Stimulated activated CD4-positive, alpha-beta T cell treated with anti-CD3 and anti-CD28 coated beads, Interleukin-1b, Interleukin-23, amount 100 ng/mL, for 24 hours (primary cell): ENCODE measurements around the gene C16orf89.

Experiments
- DNase-seq, 4 experiments: peaks; one replicate each; pipeline ENCODE4 v3.0.0-alpha.2; 2020; ENCODE audit warnings: low read depth in 4 of 4, low spot score in 1 of 4

The C16orf89 gene

DNA sequence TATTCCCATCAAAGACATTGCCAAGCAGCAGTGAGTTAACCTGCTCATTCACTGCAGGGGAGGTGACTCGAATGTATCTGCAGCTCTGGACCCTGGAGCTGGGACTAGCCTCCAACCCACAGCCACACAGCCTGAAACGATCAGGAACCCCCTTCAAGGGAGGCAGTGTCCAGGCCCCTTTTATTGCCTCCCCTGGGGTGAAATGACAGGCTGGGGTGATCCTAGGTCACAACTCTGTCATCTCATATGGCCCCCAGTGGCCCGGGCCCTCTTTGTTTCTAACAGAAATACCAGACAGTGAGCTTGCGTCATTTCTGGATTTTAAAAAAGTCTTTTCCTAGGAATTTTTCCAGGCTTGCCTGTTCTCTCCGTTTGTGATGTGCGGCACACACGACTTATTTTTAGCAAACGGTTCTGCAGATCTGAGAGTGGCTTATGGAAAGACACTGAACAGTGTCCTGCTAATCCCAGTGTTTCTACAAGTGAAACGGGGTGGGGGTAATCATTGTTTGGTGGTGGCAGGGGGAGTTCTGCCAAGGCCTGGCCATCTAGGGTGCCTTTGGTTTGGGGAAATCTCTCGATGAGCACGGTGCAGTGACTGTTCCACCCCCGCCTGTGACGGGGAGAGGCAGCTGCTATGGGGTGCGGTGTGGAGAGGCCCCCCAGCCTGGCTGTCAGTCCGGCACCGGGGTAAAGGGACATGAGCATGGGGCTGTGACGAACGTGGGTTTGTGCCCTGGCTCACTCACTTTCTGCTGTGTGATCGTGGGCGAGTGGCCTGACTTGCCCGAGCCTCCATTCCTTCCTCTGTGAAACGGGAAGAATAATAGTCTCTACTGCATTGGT, 59.2 kb downstream of the C16orf89 start:
- no peak for DNase-seq

DNA sequence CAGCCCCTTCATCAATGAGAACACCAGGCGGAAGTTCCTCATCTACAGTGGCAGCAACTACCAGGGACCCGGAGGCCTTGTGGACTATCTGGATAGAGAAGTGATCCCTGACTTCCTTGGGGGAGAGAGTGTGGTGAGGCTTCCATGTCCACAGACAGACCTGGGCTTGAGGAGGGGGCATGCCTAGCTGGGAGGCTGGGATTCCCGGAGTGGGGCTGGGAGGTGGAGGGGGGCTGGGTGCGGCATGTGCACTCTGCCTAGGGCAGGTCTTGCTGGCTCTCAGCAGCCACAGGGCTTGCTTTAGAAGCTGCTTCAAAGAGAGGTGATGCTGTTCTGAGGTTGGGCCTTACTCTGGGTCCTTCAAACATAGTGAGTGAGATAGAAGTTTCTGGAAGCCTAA, 59.8 kb downstream of the C16orf89 start:
- DNase-seq: no peak

GRCh38 chr16:5004311-5004710, 61.4 kb downstream of the C16orf89 start:
- DNase-seq: no peak

GRCh38 chr16:5003828-5004227, 61.9 kb downstream of the C16orf89 start:
- no peak for DNase-seq

DNA sequence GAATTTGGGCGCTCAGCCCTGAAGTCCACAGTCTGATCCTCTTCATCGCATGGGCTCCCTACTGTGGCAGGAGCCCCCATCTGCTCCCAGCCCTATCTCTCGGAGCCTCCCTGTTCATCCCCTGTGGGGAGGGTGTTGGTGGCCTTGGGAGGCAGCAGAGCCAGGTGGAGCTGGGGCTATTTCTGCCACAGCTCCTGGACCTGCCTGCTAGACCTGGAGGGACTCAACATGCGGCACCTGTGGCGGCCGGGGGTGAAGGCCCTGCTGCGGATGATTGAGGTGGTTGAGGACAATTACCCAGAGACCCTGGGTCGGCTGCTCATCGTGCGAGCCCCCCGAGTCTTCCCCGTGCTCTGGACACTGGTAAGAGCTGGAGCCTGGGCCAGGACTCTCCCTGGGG, 62.5 kb downstream of the C16orf89 start:
- DNase-seq: no peak

- no peak for DNase-seq
These were observed 63.0 kb downstream of the C16orf89 start for GRCh38 chr16:5002699-5003143.

GRCh38 chr16:5001986-5002385, 63.8 kb downstream of the C16orf89 start:
- no peak for DNase-seq

GRCh38 chr16:5001571-5001970, 64.2 kb downstream of the C16orf89 start:
- DNase-seq: no peak

DNA sequence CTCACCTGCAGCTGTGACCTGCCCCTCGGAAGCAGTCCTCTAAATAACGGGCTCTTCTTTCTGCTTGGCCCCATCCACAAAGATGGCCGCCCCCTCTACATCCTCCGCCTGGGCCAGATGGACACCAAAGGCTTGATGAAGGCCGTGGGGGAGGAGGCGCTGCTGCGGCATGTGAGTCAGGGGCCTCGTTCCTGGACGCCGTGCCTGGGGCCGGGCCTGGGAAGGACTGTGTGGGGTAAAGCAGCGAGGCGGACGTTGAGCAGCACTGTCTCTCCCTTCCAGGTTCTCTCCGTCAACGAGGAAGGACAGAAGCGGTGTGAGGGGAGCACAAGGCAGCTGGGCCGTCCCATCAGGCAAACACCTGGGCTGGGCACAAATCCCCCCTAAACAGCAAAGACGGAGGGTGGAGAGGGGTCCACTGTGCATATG, 65.2 kb downstream of the C16orf89 start:
- DNase-seq: no peak

DNA sequence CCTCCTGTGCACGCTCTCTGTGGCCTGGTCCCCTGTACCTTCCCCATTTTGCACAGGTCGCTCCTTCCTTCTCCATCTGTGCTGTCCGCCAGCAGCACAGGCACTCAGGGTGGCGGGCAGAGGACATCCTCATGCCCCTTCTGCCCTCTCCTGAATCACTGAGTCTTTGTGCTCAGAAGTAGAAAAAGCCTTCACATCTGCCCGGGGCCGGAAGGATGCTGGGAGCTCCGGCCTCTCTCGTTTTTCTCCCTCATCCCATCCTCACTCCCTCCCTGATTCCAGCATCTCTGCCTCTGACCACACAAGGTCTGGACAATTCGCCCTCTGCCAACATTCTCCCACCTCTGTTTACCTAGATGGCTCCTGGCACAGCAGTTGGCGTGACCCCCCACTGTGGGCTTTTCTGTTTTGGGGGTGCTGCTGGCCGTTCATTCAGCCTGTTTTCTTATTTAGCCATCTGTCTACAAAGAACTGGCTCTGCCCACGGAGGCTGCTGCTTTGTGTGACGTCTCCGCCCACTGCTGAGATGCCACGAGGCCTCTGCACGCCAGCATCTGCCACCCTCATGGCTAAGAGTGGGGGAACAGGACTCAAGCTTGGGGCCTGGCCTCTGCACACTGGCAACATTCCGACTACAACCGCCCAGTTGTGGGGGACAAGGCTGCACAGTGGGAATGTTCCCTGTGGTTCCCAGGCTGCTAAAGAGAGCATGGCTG, 70.9 kb downstream of the C16orf89 start:
- DNase-seq: no peak
